ENCODE results near the gene USP17L17.
"Not testable (repeated sequence)": the region's sequence is repeated elsewhere in the genome, so short reads cannot be mapped to it uniquely, and the experiment has no call there.

The USP17L17 gene, protein sequence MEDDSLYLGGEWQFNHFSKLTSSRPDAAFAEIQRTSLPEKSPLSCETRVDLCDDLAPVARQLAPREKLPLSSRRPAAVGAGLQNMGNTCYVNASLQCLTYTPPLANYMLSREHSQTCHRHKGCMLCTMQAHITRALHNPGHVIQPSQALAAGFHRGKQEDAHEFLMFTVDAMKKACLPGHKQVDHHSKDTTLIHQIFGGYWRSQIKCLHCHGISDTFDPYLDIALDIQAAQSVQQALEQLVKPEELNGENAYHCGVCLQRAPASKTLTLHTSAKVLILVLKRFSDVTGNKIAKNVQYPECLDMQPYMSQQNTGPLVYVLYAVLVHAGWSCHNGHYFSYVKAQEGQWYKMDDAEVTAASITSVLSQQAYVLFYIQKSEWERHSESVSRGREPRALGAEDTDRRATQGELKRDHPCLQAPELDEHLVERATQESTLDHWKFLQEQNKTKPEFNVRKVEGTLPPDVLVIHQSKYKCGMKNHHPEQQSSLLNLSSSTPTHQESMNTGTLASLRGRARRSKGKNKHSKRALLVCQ

DNA sequence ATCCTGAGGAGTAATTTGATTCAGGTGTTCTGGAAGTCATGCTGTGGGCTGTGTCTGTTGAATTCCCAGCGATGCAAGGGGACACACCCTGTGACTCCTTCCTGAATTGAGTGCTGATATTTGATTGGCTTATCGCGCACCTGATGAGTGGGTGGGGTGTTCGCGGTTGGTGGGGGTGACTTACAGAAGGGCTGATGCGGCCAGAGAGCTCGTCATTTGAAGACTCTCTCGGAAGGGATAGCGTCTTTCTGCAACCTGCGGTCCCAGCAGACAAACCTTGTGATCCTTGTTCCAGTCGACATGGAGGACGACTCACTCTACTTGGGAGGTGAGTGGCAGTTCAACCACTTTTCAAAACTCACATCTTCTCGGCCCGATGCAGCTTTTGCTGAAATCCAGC is at the start of gene USP17L17:
Gene USP17L17 (plus strand): TSS at position 301 of the 400 bp plus-strand sequence. CDS start 0 bp downstream, at position 301.
- not testable (repeated sequence) for DNase-seq (ENCODE audit: low read depth in 2 of 2)

GRCh38 chr4:9210357-9210756 is 33.3 kb upstream of the USP17L17 start, which contains the start of gene USP17L10:
USP17L10 (plus strand) TSS chr4:9210657; CDS start chr4:9210657, 0 bp downstream.
- not testable (repeated sequence) for DNase-seq (ENCODE audit: low read depth in 2 of 2)

- DNase-seq (ENCODE audit: low read depth in 2 of 2): not testable (repeated sequence)
Observed at GRCh38 chr4:9214701-9215100, 29.0 kb upstream of the USP17L17 start.

DNA sequence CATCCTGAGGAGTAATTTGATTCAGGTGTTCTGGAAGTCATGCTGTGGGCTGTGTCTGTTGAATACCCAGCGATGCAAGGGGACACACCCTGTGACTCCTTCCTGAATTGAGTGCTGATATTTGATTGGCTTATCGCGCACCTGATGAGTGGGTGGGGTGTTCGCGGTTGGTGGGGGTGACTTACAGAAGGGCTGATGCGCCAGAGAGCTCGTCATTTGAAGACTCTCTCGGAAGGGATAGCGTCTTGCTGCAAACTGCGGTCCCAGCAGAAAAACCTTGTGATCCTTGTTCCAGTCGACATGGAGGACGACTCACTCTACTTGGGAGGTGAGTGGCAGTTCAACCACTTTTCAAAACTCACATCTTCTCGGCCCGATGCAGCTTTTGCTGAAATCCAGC is 28.6 kb upstream of the USP17L17 start, which contains the start of gene USP17L11:
Gene USP17L11 (plus strand): TSS at position 301 of the 400 bp plus-strand sequence. CDS start 0 bp downstream, at position 301.
- not testable (repeated sequence) for DNase-seq (ENCODE audit: low read depth in 2 of 2)

GRCh38 chr4:9219852-9220251 is 23.8 kb upstream of the USP17L17 start, which contains the start of gene USP17L12:
USP17L12 (plus strand) TSS chr4:9220152; CDS start chr4:9220152, 0 bp downstream.
- not testable (repeated sequence) for DNase-seq (ENCODE audit: low read depth in 2 of 2)

DNA sequence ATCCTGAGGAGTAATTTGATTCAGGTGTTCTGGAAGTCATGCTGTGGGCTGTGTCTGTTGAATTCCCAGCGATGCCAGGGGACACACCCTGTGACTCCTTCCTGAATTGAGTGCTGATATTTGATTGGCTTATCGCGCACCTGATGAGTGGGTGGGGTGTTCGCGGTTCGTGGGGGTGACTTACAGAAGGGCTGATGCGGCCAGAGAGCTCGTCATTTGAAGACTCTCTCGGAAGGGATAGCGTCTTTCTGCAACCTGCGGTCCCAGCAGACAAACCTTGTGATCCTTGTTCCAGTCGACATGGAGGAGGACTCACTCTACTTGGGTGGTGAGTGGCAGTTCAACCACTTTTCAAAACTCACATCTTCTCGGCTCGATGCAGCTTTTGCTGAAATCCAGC is 19.1 kb upstream of the USP17L17 start, which contains the start of gene USP17L13:
Gene USP17L13 (plus strand): TSS at position 301 of the 400 bp plus-strand sequence. CDS start 0 bp downstream, at position 301.
- DNase-seq (ENCODE audit: low read depth in 2 of 2): not testable (repeated sequence)

DNA sequence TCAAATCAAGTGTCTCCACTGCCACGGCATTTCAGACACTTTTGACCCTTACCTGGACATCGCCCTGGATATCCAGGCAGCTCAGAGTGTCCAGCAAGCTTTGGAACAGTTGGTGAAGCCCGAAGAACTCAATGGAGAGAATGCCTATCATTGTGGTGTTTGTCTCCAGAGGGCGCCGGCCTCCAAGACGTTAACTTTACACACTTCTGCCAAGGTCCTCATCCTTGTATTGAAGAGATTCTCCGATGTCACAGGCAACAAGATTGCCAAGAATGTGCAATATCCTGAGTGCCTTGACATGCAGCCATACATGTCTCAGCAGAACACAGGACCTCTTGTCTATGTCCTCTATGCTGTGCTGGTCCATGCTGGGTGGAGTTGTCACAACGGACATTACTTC is 13.4 kb upstream of the USP17L17 start:
- DNase-seq (ENCODE audit: low read depth in 2 of 2): not testable (repeated sequence)

DNA sequence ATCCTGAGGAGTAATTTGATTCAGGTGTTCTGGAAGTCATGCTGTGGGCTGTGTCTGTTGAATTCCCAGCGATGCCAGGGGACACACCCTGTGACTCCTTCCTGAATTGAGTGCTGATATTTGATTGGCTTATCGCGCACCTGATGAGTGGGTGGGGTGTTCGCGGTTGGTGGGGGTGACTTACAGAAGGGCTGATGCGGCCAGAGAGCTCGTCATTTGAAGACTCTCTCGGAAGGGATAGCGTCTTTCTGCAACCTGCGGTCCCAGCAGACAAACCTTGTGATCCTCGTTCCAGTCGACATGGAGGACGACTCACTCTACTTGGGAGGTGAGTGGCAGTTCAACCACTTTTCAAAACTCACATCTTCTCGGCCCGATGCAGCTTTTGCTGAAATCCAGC is 9.6 kb upstream of the USP17L17 start, which contains the start of gene USP17L15:
Gene USP17L15 (plus strand): TSS at position 301 of the 400 bp plus-strand sequence. CDS start 0 bp downstream, at position 301.
- not testable (repeated sequence) for DNase-seq (ENCODE audit: low read depth in 2 of 2)

DNA sequence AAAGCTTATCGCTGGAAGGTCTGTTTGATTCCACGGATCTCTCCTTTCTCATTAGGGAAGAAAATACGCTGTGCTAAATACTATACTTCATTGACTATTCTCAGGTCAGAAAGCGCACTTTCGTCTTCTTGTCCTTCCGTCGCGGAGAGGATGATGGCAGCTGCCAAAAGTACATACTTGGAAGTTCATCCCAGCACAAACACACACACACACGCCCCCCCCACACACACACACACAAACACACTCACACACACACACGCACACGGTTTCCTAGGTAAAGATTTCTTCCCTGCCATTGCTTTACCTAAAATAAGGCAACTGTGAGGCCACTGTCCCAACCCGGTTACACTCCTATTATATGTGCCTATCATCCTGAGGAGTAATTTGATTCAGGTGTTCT is 5.2 kb upstream of the USP17L17 start:
- not testable (repeated sequence) for DNase-seq (ENCODE audit: low read depth in 2 of 2)

GRCh38 chr4:9247953-9248680 is 4.4 kb downstream of the USP17L17 start, which contains the start of gene USP17L18:
USP17L18 (plus strand) TSS chr4:9248630; CDS start chr4:9248630, 0 bp downstream.
- not testable (repeated sequence) for DNase-seq (ENCODE audit: low read depth in 2 of 2)

DNA sequence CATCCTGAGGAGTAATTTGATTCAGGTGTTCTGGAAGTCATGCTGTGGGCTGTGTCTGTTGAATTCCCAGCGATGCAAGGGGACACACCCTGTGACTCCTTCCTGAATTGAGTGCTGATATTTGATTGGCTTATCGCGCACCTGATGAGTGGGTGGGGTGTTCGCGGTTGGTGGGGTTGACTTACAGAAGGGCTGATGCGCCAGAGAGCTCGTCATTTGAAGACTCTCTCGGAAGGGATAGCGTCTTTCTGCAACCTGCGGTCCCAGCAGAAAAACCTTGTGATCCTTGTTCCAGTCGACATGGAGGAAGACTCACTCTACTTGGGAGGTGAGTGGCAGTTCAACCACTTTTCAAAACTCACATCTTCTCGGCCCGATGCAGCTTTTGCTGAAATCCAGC is 9.4 kb downstream of the USP17L17 start, which contains the start of gene USP17L19:
Gene USP17L19 (plus strand): TSS at position 301 of the 400 bp plus-strand sequence. CDS start 0 bp downstream, at position 301.
- not testable (repeated sequence) for DNase-seq (ENCODE audit: low read depth in 2 of 2)

- DNase-seq (ENCODE audit: low read depth in 2 of 2): not testable (repeated sequence)
Observed at GRCh38 chr4:9257824-9258223, 14.1 kb downstream of the USP17L17 start, which contains the start of gene USP17L20. USP17L20 (plus strand) TSS chr4:9258124; CDS start chr4:9258124, 0 bp downstream.

GRCh38 chr4:9262572-9262971 is 18.9 kb downstream of the USP17L17 start, which contains the start of gene USP17L21:
USP17L21 (plus strand) TSS chr4:9262872; CDS start chr4:9262872, 0 bp downstream.
- DNase-seq (ENCODE audit: low read depth in 2 of 2): not testable (repeated sequence)

DNA sequence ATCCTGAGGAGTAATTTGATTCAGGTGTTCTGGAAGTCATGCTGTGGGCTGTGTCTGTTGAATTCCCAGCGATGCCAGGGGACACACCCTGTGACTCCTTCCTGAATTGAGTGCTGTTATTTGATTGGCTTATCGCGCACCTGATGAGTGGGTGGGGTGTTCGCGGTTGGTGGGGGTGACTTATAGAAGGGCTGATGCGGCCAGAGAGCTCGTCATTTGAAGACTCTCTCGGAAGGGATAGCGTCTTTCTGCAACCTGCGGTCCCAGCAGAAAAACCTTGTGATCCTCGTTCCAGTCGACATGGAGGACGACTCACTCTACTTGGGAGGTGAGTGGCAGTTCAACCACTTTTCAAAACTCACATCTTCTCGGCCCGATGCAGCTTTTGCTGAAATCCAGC is 23.6 kb downstream of the USP17L17 start, which contains the start of gene USP17L22:
Gene USP17L22 (plus strand): TSS at position 301 of the 400 bp plus-strand sequence. CDS start 0 bp downstream, at position 301.
- not testable (repeated sequence) for DNase-seq (ENCODE audit: low read depth in 2 of 2)

DNA sequence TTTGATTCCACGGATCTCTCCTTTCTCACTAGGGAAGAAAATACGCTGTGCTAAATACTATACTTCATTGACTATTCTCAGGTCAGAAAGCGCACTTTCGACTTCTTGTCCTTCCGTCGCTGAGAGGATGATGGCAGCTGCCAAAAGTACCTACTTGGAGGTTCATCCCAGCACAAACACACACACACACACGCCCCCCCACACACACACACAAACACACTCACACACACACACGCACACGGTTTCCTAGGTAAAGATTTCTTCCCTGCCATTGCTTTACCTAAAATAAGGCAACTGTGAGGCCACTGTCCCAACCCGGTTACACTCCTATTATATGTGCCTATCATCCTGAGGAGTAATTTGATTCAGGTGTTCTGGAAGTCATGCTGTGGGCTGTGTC is 28.0 kb downstream of the USP17L17 start:
- DNase-seq (ENCODE audit: low read depth in 2 of 2): not testable (repeated sequence)

All from stimulated activated CD8-positive, alpha-beta memory T cell treated with anti-CD3 and anti-CD28 coated beads, Interleukin-15, amount 100 ng/mL, for 4 hours (primary cell).